Psoas muscle (tissue), 8 donors: ENCODE data around the gene XYLB. TPM values are rescaled to one million over a fixed set of nuclear protein-coding genes. Genes with fewer than 3 reads are reported as not detected.
"Not testable (repeated sequence)": the region's sequence is repeated elsewhere in the genome, so short reads cannot be mapped to it uniquely, and the experiment has no call there.

Experiments
- ATAC-seq, 4 donors: fragments of 200-7000 bp; cut with Tn5 transposase; one replicate each; pipeline ENCODE4 v1.9.1; 2020; ENCODE audit warnings: moderate library complexity in 3 of 4, mild to moderate bottlenecking in 2 of 4
- DNase-seq, 2 donors: peaks; one replicate each; pipeline ENCODE4 v3.0.0-alpha.2; 2020
- H3K27ac ChIP-seq: fragments of 200-600 bp; one replicate; pipeline ENCODE4 v1.8.0; 2022
- H3K27me3 ChIP-seq, 3 donors: fragments of 200-600 bp in 1 of 3; one replicate each; pipeline versions ENCODE4 v1.6.1 to v1.8.0; 2013 to 2022; ENCODE audit warnings: low read length in 2 of 3, mild to moderate bottlenecking in 2 of 3, moderate library complexity in 1 of 3; ENCODE audit not compliant: insufficient read depth in 3 of 3
- H3K36me3 ChIP-seq, 2 donors: fragments of 200-600 bp in 1 of 2; one replicate each; pipeline versions ENCODE4 v1.6.1 to v1.8.0; 2013 to 2022; ENCODE audit warnings: low read depth in 1 of 2, mild to moderate bottlenecking in 1 of 2, moderate library complexity in 1 of 2; ENCODE audit not compliant: insufficient read depth in 1 of 2
- H3K4me1 ChIP-seq: fragments of 200-600 bp; one replicate; pipeline ENCODE4 v1.8.0; 2022
- H3K4me3 ChIP-seq: fragments of 200-600 bp; one replicate; pipeline ENCODE4 v1.8.0; 2022; ENCODE audit warnings: mild to moderate bottlenecking
- H3K9me3 ChIP-seq: fragments of 200-600 bp; one replicate; pipeline ENCODE4 v1.8.0; 2022
- CTCF ChIP-seq: fragments of 200-600 bp; IDR thresholded peaks from one replicate; pipeline ENCODE4 v1.8.0; 2022; ENCODE audit warnings: antibody characterized with exemption
- WGBS, 3 donors: extraction: QIAGEN DNeasy Blood & Tissue Kit; methylation state at CpG; one replicate each; pipeline versions ENCODE4 v1.1.6 to v1.1.7; 2013; 5-methylcytosine and 5-hydroxymethylcytosine counted together
- intact Hi-C, 2 donors: fragments of 100-400 bp; cut with DNase I; formaldehyde crosslinking; loops; one replicate each; pipeline versions ENCODE4 v1.11.0 to v1.14.2; 2022
- polyA plus RNA-seq, 3 donors: library from polyadenylated mRNA; stranded (reverse); fragments of 200-250 nt; gene quantifications; one replicate each; pipeline ENCODE4 v1.2.3, GENCODE V29; 2013
- total RNA-seq, 4 donors: library from RNA; stranded (reverse); fragmentation: NEBNext Ultra II Directional in 2 of 4; extraction: Animal tissue kit (Norgen Biotek cat#: 25700) in 2 of 4; gene quantifications; one replicate each; pipeline versions ENCODE4 v1.2.1 to v1.2.4, GENCODE V29; 2021 to 2023
- donor health status: healthy with polysubstance abuse.
- donor health status: DM: no; HTN: no; CAD: no; lungs with moderate emphysema.
- donor health status: Bipolar disorder and iron deficiency.
- donor health status: healthy.
- donor health status: DM: yes; HTN: yes; CAD: no.
- donor health status: DM: no; HTN: no; CAD: no.
- donor health status: DM: no; HTN: no; CAD: no.
- donor health status: DM: yes; HTN: yes; CAD: no.

XYLB gene
- total and polyA plus RNA-seq, 7 donors = 0.11 to 1.3 (median 0.78) TPM

GRCh38 chr3:38411591-38411990, 65.0 kb downstream of the XYLB start:
- H3K4me3 ChIP-seq = no peak overlapping the region
- no peak for TF ChIP-seq CTCF
- DNase-seq (no peak), ATAC-seq (no peak)
- no peaks in the 10 kb centered on the region for H3K4me1 ChIP-seq
- H3K27me3 ChIP-seq = no peaks in the 10 kb centered on the region
- H3K27ac ChIP-seq = no peak overlapping the region
- H3K36me3 ChIP-seq = no peaks in the 10 kb centered on the region
- H3K9me3 ChIP-seq = no peaks in the 10 kb centered on the region
- WGBS, 3 donors = 66 to 79% (median 77%) methylated on average over 1 of the region's 1 CpG
- intact Hi-C loops = no loop called here

- not testable (repeated sequence) for H3K36me3 ChIP-seq
Measured at GRCh38 chr3:38420758-38421157, 74.2 kb downstream of the XYLB start.

GRCh38 chr3:38421679-38422336, 75.2 kb downstream of the XYLB start:
- H3K9me3 ChIP-seq = no peaks in the 10 kb centered on the region
- ATAC-seq (no peak), DNase-seq (no peak)
- 89 to 90% (median 90%) methylated on average over 7 of the region's 7 CpGs for WGBS, 3 donors
- intact Hi-C loops = no loop called here
- no peaks in the 10 kb centered on the region for H3K4me1 ChIP-seq
- H3K36me3 ChIP-seq = no peaks in the 10 kb centered on the region
- H3K27ac ChIP-seq = no peak overlapping the region
- TF ChIP-seq CTCF = no peak
- H3K4me3 ChIP-seq = no peak overlapping the region
- H3K27me3 ChIP-seq = no peaks in the 10 kb centered on the region

More at GRCh38 chr3:38420758-38421157, 74.2 kb downstream of the XYLB start:
- intact Hi-C loops, H3K4me1 ChIP-seq, H3K4me3 ChIP-seq, ATAC-seq, H3K27me3 ChIP-seq, H3K9me3 ChIP-seq, DNase-seq, H3K27ac ChIP-seq: not testable (repeated sequence)
- WGBS, 3 donors = 84 to 92% (median 90%) methylated on average over 5 of the region's 5 CpGs

DNA sequence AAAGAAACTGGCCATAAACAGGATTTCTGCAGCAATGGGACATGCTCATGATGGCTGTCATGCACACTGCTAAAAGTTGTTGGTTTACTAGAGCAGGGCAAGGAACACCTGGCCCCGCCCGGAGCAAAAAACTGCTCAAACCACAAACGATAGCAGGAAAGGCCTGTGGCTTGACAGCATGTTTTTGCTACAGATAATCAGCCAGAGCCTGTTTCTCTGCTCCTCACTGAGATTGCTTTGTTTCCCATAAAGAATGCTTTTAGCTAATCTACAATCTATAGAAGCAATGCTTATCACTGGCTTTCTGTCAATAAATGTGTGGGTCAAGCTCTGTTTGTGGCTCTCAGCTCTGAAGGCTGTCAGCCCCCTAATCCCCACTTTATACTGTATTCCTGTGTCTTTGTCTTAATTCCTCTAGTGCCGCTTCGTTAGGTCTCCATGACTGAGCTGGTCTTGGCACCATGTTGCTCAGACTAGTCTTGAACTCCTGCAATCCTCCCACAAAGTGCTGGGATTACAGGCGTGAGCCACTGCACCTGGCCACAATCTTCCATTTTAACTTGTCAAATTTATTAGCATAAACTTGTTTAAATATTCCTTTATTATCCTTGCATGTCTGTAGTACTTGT, 80.3 kb downstream of the XYLB start:
- H3K9me3 ChIP-seq, DNase-seq, H3K4me3 ChIP-seq, H3K4me1 ChIP-seq, H3K27me3 ChIP-seq, intact Hi-C loops, H3K27ac ChIP-seq, ATAC-seq, H3K36me3 ChIP-seq: not testable (repeated sequence)
- WGBS, 3 donors = 70 to 74% (median 72%) methylated on average over 6 of the region's 6 CpGs

DNA sequence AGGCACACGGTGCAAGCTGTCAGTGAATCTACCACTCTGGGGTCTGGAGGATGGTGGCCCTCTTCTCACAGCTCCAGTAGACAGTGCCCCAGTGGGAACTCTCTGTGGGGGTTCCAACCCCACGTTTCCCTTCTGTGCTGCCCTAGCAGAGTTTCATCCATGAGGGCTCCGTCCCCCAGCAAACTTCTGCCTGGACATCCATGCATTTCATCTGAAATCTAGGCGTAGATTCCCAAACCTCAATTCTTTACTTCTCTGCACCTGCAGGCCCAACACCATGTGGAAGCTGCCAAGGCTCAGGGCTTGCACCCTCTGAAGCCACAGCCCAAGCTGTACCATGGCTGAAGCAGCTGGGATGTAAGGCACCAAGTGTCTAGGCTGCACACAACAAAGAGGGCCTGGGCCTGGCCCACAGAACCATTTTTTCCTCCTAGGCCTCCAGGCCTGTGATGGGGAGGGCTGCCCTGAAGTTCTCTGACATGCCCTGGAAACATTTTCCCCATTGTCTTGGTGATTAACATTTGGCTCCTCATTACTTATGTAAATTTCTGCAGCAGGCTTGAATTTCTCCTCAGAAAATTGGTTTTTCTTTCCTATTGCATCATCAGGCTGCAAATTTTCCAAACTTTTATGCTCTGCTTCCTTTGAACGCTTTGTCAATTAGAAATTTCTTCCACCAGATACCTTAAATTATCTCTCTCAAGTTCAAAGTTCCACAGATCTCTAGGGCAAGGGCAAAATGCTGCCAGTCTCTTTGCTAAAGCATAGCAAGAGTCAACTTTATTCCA, 86.5 kb downstream of the XYLB start:
- H3K27me3 ChIP-seq, H3K36me3 ChIP-seq, ATAC-seq, H3K4me1 ChIP-seq, H3K4me3 ChIP-seq, DNase-seq, intact Hi-C loops, H3K27ac ChIP-seq: not testable (repeated sequence)
- 94 to 98% (median 95%) methylated on average over 5 of the region's 5 CpGs for WGBS, 3 donors
- H3K9me3 ChIP-seq = peaks cover 27% of the 10 kb centered on the region

DNA sequence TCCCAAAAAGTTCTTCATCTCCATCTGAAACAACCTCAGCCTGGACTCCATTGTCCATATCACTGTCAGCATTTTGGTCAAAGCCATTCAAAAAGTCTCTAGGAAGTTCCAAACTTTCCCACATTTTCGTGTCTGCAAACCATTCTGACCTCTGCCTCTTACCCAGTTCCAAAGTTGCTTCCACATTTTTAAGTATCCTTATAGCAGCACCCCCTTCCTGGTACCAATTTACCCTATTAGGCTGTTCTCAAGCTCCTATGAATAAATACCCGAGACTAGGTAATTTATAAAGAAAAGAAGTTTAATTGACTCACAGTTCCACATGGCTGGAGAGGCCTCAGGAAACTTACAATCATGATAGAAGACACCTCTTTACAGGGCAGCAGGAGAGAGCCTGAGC, 87.1 kb downstream of the XYLB start:
- H3K36me3 ChIP-seq, H3K4me1 ChIP-seq, H3K4me3 ChIP-seq, DNase-seq, intact Hi-C loops, H3K27me3 ChIP-seq, H3K27ac ChIP-seq, ATAC-seq: not testable (repeated sequence)
- H3K9me3 ChIP-seq = peaks cover 27% of the 10 kb centered on the region
- 69 to 78% (median 76%) methylated on average over 2 of the region's 2 CpGs for WGBS, 3 donors

- not testable (repeated sequence) for H3K27ac ChIP-seq, ATAC-seq
- 58% methylated on average over 5 of the region's 5 CpGs for WGBS, 3 donors
Measured at GRCh38 chr3:38438436-38439069, 92.0 kb downstream of the XYLB start.

DNA sequence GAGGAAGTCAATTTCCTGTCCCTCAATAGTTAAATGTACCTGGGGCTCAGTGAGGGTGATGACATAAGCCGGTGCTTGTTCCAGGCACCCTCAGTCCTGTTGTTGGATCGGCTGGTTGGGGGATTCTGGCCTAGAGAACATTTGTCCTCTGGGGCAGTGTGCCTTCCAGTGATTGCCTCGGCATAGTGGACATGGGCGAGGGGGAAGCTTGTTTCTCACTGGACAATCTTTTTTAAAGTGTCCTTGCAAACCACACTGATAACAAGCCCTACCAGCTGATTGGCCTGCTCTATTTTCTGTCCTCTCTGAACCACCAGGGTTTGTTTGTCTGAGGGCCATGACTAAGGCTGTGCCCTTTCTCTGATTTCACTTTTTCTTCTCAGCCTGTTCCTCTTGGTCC, 96.6 kb downstream of the XYLB start:
- ATAC-seq, H3K27me3 ChIP-seq, H3K27ac ChIP-seq, H3K4me3 ChIP-seq, H3K36me3 ChIP-seq, intact Hi-C loops, H3K9me3 ChIP-seq, H3K4me1 ChIP-seq, DNase-seq: not testable (repeated sequence)
- WGBS, 3 donors = 48 to 88% (median 77%) methylated on average over 4 of the region's 4 CpGs

More at GRCh38 chr3:38438436-38439069, 92.0 kb downstream of the XYLB start:
- H3K36me3 ChIP-seq, intact Hi-C loops, H3K4me1 ChIP-seq, H3K4me3 ChIP-seq, DNase-seq, H3K27me3 ChIP-seq: not testable (repeated sequence)
- peaks cover 14% of the 10 kb centered on the region for H3K9me3 ChIP-seq
